GM12878 (cell line): ENCODE results near the gene NLGN1. TPM values are rescaled to one million over a fixed set of nuclear protein-coding genes. Genes with fewer than 3 reads are reported as not detected.
"Not testable (repeated sequence)": the region's sequence is repeated elsewhere in the genome, so short reads cannot be mapped to it uniquely, and the experiment has no call there.

Experiments used
- ATAC-seq: fragments of 200-7000 bp; cut with Tn5 transposase; 3 replicates; pipeline ENCODE4 v1.9.1; 2020; ENCODE audit warnings: mild to moderate bottlenecking, moderate library complexity
- BruUV-seq: library from RNA; stranded (reverse); fragments of 400-500 nt; replicated peaks from 2 replicates; lab custom pipeline; 2021; lab: Mats Ljungman, UMichigan
- CTCF ChIA-PET: fragments of 300-600 bp; sonication (Branson Sonifier 250); formaldehyde crosslinking; extraction: SDS; loops from one replicate; lab custom pipeline; 2021; ENCODE audit warnings: inconsistent platforms; lab: Yijun Ruan, JAX
- POLR2A ChIA-PET: fragments of 350-600 bp; formaldehyde crosslinking; extraction: SDS; loops from one replicate; lab custom pipeline; 2021; ENCODE audit warnings: inconsistent platforms; lab: Charles Lee
- RAD21 ChIA-PET: fragments of 300-600 bp; sonication (Branson Sonifier 250); formaldehyde crosslinking; loops from one replicate; lab custom pipeline; 2023; ENCODE audit warnings: antibody characterized with exemption; ENCODE audit not compliant: unreplicated experiment; lab: Charles Lee
- SMC1A ChIA-PET: fragments of 300-600 bp; sonication (Branson Sonifier 250); formaldehyde crosslinking; loops from one replicate; lab custom pipeline; 2023; ENCODE audit not compliant: unreplicated experiment, uncharacterized antibody; lab: Charles Lee
- DNase-seq: peaks from one replicate; pipeline ENCODE4 v3.0.0-alpha.2; 2011; ENCODE audit warnings: low read depth, low spot score
- FAIRE-seq: peaks from 3 replicates; lab custom pipeline; 2011; peaks lifted over from hg19 to GRCh38; lab: Jason Lieb, UNC
- H2AFZ ChIP-seq: 2 replicates; pipeline ENCODE4 v1.6.0; 2011; ENCODE audit warnings: low read depth, low read length, control low read depth; ENCODE audit not compliant: control insufficient read depth
- H3K27ac ChIP-seq: 2 replicates; pipeline ENCODE4 v1.5.1; 2011; ENCODE audit warnings: control low read depth; ENCODE audit not compliant: control insufficient read depth, insufficient read depth
- H3K27me3 ChIP-seq, 2 experiments: replicated peaks in 1 of 2; 2 replicates each; pipeline versions ENCODE4 v1.6.0 to v1.6.1; 2011; ENCODE audit warnings: low read length in 1 of 2; ENCODE audit not compliant: control insufficient read depth in 2 of 2, insufficient read depth in 2 of 2
- H3K36me3 ChIP-seq, 2 experiments: 2 replicates each; pipeline ENCODE4 v1.5.1; 2011; ENCODE audit warnings: low read length in 1 of 2; ENCODE audit not compliant: control insufficient read depth in 2 of 2, insufficient read depth in 2 of 2
- H3K4me1 ChIP-seq: 2 replicates; pipeline ENCODE4 v1.6.1; 2011; ENCODE audit warnings: mild to moderate bottlenecking, low read length, moderate library complexity, mixed read lengths; ENCODE audit not compliant: control insufficient read depth, insufficient read depth
- H3K4me2 ChIP-seq: 2 replicates; pipeline ENCODE4 v1.6.0; 2011; ENCODE audit warnings: control low read depth; ENCODE audit not compliant: control insufficient read depth, insufficient read depth
- H3K4me3 ChIP-seq: fragments of 200-600 bp; sonication (generic); 2 replicates; pipeline ENCODE4 v1.5.1; 2016
- H3K79me2 ChIP-seq: 2 replicates; pipeline ENCODE4 v1.6.0; 2011; ENCODE audit warnings: low read length; ENCODE audit not compliant: control insufficient read depth, insufficient read depth
- H3K9ac ChIP-seq: 2 replicates; pipeline ENCODE4 v1.8.0; 2011; ENCODE audit warnings: low read length, control low read depth, mixed read lengths; ENCODE audit not compliant: control insufficient read depth, insufficient read depth
- H3K9me3 ChIP-seq: replicated peaks from 3 replicates; pipeline ENCODE4 v1.5.1; 2011; ENCODE audit warnings: mild to moderate bottlenecking, low read length; ENCODE audit not compliant: control insufficient read depth, insufficient read depth
- H4K20me1 ChIP-seq: 2 replicates; pipeline ENCODE4 v1.6.0; 2011; ENCODE audit not compliant: control insufficient read depth, insufficient read depth
- BCL11A ChIP-seq: IDR thresholded peaks from 2 replicates; pipeline ENCODE4 v1.6.1; 2011; ENCODE audit warnings: low read depth, low read length
- CHD1 ChIP-seq: IDR thresholded peaks from 2 replicates; pipeline ENCODE4 v1.6.1; 2012; ENCODE audit warnings: low read depth, low read length, improper control_type of control experiment
- CREM ChIP-seq: IDR thresholded peaks from 2 replicates; pipeline ENCODE4 v1.6.1; 2014; ENCODE audit warnings: antibody characterized with exemption, low read depth
- SKIL ChIP-seq: fragments of 450-650 bp; IDR thresholded peaks from 2 replicates; pipeline ENCODE4 v1.6.1; 2017; ENCODE audit warnings: mild to moderate bottlenecking, low read depth, inconsistent platforms; ENCODE audit not compliant: poor library complexity, severe bottlenecking
- TCF3 ChIP-seq: IDR thresholded peaks from 2 replicates; pipeline ENCODE4 v1.6.1; 2012; ENCODE audit warnings: low read depth, mild to moderate bottlenecking, low read length, borderline replicate concordance; ENCODE audit not compliant: insufficient read depth
- WGBS: methylation state at CpG from one replicate; pipeline ENCODE4 v1.1.6; 2016; ENCODE audit warnings: low lambda C conversion rate; ENCODE audit not compliant: insufficient replicate concordance, insufficient coverage; ENCODE audit errors: missing lambda C conversion rate; 5-methylcytosine and 5-hydroxymethylcytosine counted together
- in situ Hi-C: fragments of 300-500 bp; cut with MboI; formaldehyde crosslinking; loops from 9 replicates; pipeline ENCODE4 v1.14.3; 2018; ENCODE audit warnings: mixed read lengths
- intact Hi-C: fragments of 100-400 bp; cut with micrococcal nuclease; formaldehyde crosslinking; loops from one replicate; pipeline ENCODE4 v1.14.2; 2022; ENCODE audit not compliant: unreplicated experiment
- polyA plus RNA-seq, 11 experiments: library from polyadenylated mRNA; depleted of rRNA in 4 of 11; unstranded in 6 of 11; stranded (reverse) in 5 of 11; fragments of >200 nt; fragmentation: Nextera tagmentation in 4 of 11; fragmentation: Illumina TruSeq in 1 of 11; extraction: Ambion mirVana in 4 of 11; extraction: Trizol in 1 of 11; gene quantifications; 1 replicate in 1 of 11; 2 replicates in 10 of 11; pipeline versions ENCODE4 v1.2.1 to v1.2.3, GENCODE V29; 2011 to 2016; ENCODE audit warnings: inconsistent platforms in 2 of 11, missing spikeins in 2 of 11, low read depth in 1 of 11
- total RNA-seq, 4 experiments: library from RNA; depleted of rRNA in 3 of 4; stranded (reverse); fragments of >200 nt in 3 of 4; fragmentation: Illumina TruSeq in 1 of 4; extraction: Trizol in 1 of 4; gene quantifications; 2 replicates each; pipeline versions ENCODE4 v1.2.1 to v1.2.3, GENCODE V29; 2013 to 2021

The NLGN1 gene
- total and polyA plus RNA-seq, 10 of the 15 experiments (the other 5 are each of a cell fraction or from before 2014, with no cell fraction given) = not detected

GRCh38 chr3:173591401-173591800, 193.9 kb downstream of the NLGN1 start:
- POLR2A ChIA-PET = no interaction called here
- no peak overlapping the region for H3K27ac ChIP-seq
- in situ Hi-C loops = no loop called here
- ATAC-seq (no peak), FAIRE-seq (no peak), DNase-seq (no peak)
- H3K9ac ChIP-seq = no peak overlapping the region
- H3K4me3 ChIP-seq = no peak overlapping the region
- H3K4me2 ChIP-seq = no peak overlapping the region
- H3K4me1 ChIP-seq = no peaks in the 10 kb centered on the region
- WGBS = 17% methylated on average over 2 of the region's 2 CpGs
- H2AFZ ChIP-seq = no peak overlapping the region
- H3K9me3 ChIP-seq = no peaks in the 10 kb centered on the region
- intact Hi-C loops = no loop called here
- SMC1A ChIA-PET = no interaction called here
- TF ChIP-seq BCL11A = no peak
- no peak for TF ChIP-seq CHD1
- no peak for TF ChIP-seq SKIL
- no peak for TF ChIP-seq CREM
- no peak for TF ChIP-seq TCF3
- H3K79me2 ChIP-seq = no peaks in the 10 kb centered on the region
- no peaks in the 10 kb centered on the region for H3K36me3 ChIP-seq
- no peaks in the 10 kb centered on the region for H3K27me3 ChIP-seq
- H4K20me1 ChIP-seq = no peaks in the 10 kb centered on the region
- RAD21 ChIA-PET = no interaction called here
- CTCF ChIA-PET = no interaction called here
- no TSS peak for BruUV-seq

GRCh38 chr3:173594881-173595280, 197.3 kb downstream of the NLGN1 start:
- DNase-seq, H3K36me3 ChIP-seq, RAD21 ChIA-PET, H2AFZ ChIP-seq, H3K27me3 ChIP-seq, H3K4me1 ChIP-seq, ATAC-seq, FAIRE-seq, H3K4me3 ChIP-seq, intact Hi-C loops, BruUV-seq, H3K79me2 ChIP-seq, POLR2A ChIA-PET, CTCF ChIA-PET, H3K4me2 ChIP-seq, in situ Hi-C loops, H3K27ac ChIP-seq, H3K9me3 ChIP-seq, H4K20me1 ChIP-seq, SMC1A ChIA-PET, H3K9ac ChIP-seq: not testable (repeated sequence)
- WGBS = 0% methylated on average over 3 of the region's 3 CpGs
